ENCODE measurements around the gene MYRFL.

The MYRFL gene

DNA sequence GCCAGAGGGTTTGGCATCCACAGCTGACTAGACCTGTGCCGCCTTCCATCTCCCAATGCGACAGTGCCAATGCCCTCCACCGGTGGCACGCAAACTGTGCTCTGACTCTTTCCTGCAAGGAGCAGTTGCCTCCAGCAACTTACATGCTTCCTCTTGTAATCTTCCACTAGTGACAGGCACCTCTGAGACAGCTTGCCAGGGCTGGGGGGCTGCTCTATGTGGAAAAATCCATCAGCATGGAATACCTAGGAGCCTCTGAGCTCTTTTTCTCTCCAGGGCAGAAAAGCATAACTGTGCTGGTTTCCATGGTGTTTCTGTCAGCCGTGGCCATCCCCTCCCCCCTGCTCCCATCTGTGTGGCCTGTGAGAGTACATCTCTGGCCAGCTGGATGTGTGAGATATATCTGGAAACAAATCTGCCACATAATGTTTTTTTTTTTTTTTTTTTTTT, 110.6 kb downstream of the MYRFL start:
- no peak for DNase-seq

GRCh38 chr12:69936214-69936731, 111.2 kb downstream of the MYRFL start:
- no peak for DNase-seq

GRCh38 chr12:69936766-69937165, 111.7 kb downstream of the MYRFL start:
- DNase-seq: no peak

DNA sequence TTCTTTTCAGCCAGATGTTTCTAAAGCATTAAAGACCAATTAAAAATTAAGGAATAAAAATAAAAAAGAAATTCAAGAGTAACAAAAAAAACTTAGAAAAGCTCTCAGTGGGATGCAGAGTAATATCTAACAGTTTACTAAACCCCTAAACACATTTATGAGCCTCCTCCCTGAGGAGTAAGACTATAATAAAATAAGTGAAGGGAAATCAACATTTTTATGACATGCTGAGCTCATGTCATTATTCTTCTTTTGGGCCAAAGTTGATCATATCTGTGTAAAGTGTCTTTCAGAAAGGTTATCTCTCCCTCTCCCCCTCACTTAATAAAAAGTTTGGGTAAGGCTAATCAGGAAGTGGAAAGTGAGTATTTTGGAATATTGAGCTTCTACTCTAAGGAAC, 122.1 kb downstream of the MYRFL start:
- no peak for DNase-seq

DNA sequence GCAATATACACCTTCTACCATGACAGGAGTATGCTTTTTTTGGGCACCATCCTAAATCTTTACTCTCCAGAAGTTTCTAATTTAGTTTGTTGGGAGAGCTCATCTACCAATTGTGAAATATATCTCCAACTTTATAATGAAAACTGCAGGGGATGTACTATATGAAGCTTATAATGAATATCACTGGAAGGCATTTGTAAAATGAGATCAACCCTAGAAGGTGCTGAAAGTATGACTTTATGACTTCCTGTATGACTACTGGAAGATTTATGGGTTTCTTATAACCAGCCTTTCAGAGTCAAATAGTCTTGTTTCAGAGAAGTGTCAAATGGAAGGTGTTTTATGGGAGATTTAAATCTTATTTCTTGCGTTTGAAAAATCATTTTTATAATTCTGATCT, 122.9 kb downstream of the MYRFL start:
- no peak for DNase-seq

DNA sequence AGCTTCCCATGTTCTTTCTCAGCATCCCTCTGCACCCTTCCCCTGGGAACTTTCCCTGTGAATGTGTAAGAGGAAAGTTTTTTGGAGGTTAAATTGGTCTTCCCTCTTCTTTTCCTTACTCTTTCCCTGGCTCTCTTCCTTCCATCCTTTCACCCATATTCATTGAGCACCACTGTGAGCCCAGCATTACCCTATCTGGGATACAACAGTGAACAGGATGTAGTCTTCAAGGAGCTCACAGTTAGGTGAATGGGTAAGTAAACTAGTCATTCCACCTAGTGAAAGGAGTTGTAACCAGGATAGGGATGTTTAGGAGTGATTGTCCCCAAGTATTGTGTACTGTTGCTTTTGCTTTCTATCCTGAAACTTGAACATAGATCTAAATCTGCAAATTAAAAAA, 123.8 kb downstream of the MYRFL start:
- DNase-seq: no peak

- DNase-seq: no peak
Measured at GRCh38 chr12:69949311-69950002, 124.4 kb downstream of the MYRFL start.

GRCh38 chr12:69951108-69951507, 126.1 kb downstream of the MYRFL start:
- no peak for DNase-seq

- no peak for DNase-seq
Measured at GRCh38 chr12:69952890-69953289, 127.9 kb downstream of the MYRFL start.

- no peak for DNase-seq
Measured at GRCh38 chr12:69961246-69961645, 136.2 kb downstream of the MYRFL start.

- no peak for DNase-seq
Measured at GRCh38 chr12:69966409-69966808, 141.4 kb downstream of the MYRFL start.

DNA sequence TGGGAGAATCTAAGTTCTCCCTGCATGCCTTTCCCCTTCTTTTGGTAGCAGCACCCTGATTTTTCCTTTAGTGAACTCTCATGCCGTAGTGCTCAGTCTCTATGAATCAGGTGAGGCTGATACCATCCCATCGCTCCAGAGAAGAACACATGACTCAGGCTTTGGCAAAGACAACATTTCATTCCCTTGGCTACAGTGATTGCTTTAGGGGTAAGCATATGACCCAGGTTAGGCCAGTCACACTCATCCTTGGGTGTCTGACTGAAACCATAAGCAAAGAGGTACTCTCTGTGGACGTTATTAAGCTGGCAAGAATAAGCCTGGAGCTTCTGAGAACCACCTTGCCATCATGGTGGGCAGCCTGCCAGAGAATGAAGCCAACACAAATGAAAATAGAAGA, 141.8 kb downstream of the MYRFL start:
- DNase-seq: no peak

GRCh38 chr12:69969011-69969410, 144.0 kb downstream of the MYRFL start:
- no peak for DNase-seq

DNA sequence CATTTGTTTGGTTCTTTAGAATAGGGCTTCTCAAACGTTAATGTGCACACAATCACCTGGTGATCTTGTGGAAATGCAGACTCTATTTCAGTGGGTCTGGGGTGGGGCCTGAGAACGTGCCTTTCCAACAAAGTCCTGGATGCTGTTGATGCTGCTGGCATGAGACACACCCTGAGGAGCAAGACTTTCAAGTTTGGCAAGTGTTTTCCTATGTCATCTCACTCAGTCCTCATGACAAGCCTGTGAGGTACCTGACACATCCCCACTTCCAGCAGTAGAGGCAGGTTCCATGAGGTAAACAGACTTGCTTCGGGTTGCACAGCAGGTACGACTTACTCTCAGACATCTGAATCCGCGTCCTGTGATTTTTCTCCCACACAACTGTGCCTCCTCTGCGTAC, 147.1 kb downstream of the MYRFL start:
- no peak for DNase-seq

GRCh38 chr12:69978020-69978419, 153.0 kb downstream of the MYRFL start:
- no peak for DNase-seq

GRCh38 chr12:69981881-69982475, 157.0 kb downstream of the MYRFL start:
- DNase-seq: no peak

- no peak for DNase-seq
Measured at GRCh38 chr12:69984241-69984640, 159.2 kb downstream of the MYRFL start.

DNA sequence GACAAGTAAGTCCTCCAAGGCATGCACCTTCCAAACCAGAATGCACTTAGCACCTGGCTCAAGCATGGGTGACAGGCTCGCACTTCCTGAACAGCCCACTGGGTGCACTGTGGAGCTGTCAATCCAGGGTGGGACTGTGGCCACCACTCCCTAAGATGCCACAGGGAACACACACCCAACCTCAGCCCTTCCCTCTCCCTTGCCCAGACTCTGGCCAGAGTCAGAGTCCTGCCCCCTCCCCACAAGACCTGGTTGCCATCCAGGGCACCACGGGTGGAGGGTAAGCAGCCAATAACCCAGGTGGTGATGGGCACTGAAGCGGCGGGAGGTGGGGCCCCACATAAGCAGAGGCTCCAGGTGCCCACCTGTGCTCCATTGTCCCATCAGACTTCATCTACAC, 160.6 kb downstream of the MYRFL start:
- DNase-seq: no peak

DNA sequence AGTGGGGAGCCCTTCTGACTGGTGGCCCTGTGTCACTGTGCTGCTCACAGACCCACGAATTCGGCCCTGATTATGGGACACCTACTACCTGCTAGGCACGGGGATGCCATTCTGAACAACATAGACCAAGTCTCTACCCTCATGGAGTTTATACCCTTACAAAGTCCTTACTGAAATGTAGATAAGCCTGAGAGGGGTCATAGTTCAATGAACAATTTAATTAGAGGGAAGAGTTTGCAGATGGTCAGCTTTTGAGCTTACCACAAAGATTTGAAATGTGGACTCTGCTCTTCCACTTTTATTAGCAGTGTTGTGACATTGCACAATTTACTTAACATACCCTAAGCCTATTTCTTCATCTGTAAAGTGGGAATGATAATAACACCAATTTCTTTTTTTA, 161.1 kb downstream of the MYRFL start:
- DNase-seq: no peak

DNA sequence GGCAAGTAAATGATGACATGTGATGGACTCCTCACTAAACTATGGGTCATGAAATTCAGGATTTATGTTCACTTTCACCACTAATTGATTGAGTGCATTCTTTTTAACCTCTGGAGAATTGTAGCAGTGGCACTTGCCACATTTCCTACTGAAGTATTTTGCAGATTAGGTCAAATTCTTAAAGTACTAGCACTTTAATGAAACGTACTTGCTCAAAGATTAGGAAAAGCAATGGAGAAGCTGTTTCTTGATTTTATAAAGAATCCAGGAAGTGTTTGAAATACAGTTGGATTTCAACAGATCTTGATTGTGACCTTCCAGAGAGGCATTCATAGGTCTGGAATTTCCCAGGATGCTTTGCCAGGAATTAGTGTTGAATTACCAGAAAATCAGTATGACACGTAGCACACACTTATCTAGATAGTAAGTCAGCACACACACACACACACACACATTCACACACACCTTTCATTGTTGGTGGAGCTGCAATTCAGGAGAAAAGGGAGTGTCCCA, 162.6 kb downstream of the MYRFL start:
- no peak for DNase-seq

DNA sequence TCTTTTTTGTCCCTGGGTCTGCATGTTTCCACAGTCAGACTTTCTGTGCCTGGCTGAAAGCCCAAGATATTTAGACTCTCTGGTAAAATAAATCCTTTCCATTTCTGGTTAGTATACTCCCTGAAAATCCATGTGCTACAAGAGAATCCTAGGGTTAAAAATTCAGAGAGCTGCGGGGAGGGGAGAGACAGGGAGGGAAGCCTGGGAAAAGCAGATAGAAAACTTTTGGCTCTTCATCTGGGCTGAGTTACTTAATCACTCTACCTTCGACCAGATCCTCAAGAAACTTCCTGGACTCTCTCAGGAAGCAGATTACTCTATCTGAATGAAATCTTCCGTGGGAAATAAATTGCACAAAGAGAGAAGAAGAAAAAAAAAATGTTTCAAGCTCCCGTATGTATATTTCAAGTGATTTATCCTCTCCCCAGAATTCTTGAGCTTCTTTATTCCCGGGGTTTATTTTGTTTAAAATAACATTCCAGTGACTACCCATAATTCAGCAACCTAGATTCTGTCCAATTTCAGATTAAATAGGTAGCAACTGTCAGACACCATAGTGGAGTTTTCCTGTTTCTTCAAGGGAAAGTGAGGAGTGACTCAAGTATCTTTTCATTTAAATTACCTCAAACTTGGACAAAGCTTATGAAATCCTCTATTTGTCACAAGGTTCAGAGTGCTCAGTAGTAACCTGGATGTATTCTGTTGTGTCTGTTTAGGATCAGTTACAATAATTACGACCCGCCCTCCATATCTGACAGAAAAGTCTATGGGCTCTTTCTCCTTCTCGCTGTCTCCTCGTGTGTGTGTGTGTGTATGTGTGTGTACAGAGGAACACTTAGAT, 163.7 kb downstream of the MYRFL start:
- no peak for DNase-seq

GRCh38 chr12:69991690-69992288, 166.8 kb downstream of the MYRFL start:
- no peak for DNase-seq

DNA sequence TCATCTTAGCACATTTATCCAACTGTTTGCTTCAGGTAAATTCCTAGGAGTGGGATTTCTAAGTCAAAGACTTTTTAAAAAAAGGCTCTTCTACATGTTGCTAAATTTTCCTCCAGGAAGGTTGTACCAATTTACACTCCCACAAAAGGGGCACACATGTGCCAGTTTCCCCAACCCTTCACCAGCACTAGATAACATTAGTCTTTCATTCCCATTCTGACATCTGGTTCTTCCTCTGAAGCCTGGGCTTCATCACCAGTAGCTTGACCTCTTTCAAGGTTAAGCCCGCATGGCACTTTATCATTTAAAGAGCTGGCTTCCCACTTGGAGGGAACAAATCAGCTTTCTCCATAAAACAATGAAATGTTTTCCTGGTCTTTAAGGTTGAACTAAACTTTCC, 168.4 kb downstream of the MYRFL start:
- no peak for DNase-seq

Data from CD4-positive, alpha-beta T cell treated with Interferon gamma for 1 hour (primary cell).